ENCODE measurements around the gene CDH23.

DNA sequence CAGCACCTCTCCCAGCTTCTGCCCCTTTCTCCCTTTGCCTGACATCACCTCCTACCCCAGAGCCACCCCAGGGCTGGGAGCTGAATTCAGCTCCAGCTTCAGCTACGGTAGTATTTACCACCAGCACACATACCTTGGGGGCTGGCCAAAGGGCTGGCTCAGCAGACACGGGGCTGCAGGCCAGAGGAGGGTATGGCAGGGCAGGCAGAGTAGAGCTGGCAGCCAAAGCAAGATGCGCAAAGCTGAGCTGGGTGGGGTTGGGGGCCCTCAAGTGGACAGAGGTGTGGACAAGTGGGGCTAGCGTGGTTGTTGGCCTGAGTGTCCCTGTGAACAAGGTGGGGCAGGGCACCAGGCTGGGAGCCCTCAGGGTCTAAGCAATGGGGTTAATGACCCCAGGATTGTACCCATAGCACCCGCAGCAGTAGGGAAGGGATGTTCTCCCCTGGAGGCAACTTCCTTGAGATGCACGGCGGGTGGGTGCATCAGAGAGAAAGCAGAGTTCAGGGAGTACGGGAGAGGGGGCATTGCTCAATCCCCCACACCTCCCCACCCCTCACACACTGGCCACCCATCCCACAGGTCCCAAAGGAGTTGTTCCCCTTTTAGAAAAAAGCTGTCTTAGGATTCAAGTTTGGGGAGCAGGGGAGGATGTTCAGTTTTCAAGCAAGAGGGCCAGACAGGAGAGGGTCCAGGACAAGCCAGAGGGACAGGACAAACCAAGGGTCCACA is 368.6 kb downstream of the CDH23 start:
- TF ChIP-seq, protein P1, sequence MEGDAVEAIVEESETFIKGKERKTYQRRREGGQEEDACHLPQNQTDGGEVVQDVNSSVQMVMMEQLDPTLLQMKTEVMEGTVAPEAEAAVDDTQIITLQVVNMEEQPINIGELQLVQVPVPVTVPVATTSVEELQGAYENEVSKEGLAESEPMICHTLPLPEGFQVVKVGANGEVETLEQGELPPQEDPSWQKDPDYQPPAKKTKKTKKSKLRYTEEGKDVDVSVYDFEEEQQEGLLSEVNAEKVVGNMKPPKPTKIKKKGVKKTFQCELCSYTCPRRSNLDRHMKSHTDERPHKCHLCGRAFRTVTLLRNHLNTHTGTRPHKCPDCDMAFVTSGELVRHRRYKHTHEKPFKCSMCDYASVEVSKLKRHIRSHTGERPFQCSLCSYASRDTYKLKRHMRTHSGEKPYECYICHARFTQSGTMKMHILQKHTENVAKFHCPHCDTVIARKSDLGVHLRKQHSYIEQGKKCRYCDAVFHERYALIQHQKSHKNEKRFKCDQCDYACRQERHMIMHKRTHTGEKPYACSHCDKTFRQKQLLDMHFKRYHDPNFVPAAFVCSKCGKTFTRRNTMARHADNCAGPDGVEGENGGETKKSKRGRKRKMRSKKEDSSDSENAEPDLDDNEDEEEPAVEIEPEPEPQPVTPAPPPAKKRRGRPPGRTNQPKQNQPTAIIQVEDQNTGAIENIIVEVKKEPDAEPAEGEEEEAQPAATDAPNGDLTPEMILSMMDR (optimal IDR thresholded peaks at IDR 0.05 in 1 of 3, IDR thresholded peaks at IDR 0.05 in 1 of 3, conservative IDR thresholded peaks at IDR 0.05 in 1 of 3; ENCODE audit: extremely low read depth in 1 of 3, insufficient read depth in 2 of 3, low read length in 3 of 3) = no peak
- no peak for TF ChIP-seq EZH2 (IDR thresholded peaks at IDR 0.05; ENCODE audit: low read length)
